Activated effector memory CD4-positive, alpha-beta T cell treated with Interleukin-2 at 50 U/mL for 16 hours (primary cell): ENCODE results near the gene HMGB4.

ENCODE experiments used
- DNase-seq: peaks from one replicate; pipeline ENCODE4 v3.0.0-alpha.2; 2020

Gene HMGB4, protein sequence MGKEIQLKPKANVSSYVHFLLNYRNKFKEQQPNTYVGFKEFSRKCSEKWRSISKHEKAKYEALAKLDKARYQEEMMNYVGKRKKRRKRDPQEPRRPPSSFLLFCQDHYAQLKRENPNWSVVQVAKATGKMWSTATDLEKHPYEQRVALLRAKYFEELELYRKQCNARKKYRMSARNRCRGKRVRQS

DNA sequence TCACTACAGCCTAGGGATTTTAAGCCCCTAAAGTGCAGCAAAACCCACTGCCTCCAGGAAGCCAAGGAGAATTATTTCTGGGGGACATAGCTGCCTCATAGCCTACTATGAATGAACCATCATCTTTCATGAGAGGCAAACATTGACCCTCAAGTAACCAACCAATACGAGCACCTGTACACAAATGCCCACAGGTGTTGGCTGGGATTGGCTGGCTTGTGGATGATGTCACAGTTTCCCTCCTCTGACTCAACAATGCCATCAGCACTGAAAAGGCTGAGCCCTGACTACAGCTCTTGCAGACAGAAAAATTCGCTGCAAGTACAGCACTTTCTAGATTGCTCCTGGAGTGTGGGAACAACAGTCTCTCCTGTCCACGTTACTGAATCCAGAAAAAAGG, at the start of gene HMGB4:
Gene HMGB4 (plus strand): TSS at position 301 of the 400 bp plus-strand sequence. CDS start 113 bp downstream, outside the sequence.
- no peak for DNase-seq

DNA sequence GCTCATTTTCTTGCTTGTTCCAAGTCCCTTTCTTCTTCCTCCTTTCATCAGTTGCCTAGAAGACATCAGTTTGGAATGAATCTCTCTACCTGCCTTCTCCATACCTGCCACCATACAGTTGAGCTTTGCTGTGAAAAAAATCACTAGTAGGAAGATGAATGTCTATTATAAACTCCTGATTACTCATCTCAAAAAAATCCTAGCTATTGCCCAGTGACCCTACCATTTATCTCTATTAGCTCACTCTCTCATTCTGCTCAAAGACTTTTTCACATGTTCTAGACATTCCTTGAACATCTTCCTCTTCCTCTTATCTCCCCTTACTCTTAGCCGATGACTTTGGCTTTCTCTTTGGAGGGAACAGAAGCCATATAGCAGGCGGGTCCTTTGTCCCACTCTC, 49.7 kb upstream of the HMGB4 start:
- DNase-seq: no peak

DNA sequence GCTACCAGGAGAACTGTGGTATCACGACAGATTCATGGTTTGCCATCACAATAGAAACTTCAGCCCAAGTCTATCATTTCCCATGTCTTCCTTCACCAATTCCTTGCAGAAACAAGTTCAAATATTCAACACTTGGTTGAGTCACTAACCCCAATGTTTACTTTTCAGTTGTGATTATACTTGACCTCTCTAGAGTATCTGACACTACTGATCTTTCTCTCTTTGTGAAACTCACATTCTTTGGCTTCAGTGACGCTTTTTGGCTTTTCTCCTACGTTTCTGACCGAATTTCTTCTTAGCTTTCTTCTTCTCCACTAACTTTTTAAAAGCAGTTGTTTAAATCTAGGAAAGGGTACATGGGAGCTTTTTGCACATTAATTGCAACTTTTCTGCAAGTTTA, 48.8 kb upstream of the HMGB4 start:
- no peak for DNase-seq

DNA sequence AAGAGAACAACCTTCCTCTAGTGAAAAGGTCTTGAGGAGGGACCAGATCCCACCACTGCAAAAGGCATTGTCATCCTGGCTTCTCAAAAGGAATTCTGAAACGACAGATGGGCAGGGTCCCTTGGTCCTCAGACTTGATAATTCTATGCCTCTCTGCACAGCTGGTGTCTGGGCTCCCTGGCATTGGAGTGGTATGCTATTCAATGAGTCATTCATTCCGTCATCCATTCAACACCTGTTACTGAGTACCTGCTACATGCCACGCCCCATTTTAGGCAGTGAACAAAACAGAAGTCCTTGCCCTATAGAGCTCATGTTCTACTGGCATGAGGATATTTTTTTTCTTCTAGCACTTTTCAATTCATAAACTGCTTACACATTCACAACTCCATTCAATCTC, 45.8 kb upstream of the HMGB4 start:
- DNase-seq: no peak

DNA sequence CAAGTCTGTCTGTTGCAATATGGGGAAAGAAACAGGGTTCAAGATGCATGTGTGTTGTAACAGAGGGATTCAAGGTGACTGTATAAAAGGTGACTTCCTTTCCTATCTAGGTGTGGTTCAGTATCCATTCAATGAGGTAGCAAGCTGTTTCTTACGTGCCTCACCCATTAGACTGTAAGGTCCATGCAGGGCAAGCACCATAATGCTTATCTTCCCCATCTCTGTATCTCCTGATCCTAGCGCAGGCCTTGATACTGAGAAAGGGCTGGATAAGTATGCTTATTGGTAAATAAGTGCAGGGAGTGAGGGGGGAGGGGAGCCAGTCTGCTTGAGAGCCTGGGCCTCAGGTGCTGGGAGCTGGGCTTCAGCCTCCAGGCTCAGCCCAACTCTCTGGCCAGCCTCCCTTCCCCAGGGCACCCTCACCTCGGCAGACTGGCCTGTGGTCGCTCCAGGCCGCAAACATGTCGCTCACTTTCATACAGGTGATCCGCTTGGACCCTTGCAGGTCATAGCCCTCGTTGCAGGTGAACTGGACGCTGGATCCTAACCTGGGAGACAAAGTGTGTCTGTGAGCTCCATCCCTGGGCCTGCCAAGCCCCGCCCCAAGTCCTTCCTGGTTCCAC, 44.5 kb upstream of the HMGB4 start:
- DNase-seq: no peak

DNA sequence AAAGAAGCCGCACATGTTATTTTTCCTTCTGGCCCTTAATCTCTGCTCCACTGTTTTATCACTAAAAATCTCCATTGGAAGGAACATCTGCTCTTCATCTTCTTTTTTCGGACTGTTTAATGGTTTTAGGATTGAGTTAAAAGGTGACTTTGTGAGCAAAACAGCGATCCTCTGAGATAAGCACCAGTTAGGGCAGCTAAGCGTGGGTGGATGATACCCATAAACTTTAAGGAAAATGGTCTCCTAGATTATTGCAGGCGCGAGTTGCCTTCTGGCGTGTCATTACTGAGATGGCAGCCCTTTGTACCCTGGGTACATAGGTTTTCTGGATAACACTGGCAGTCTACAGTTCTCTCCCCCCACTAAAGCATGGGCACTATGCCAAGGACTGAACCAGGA, 44.0 kb upstream of the HMGB4 start:
- DNase-seq: no peak

DNA sequence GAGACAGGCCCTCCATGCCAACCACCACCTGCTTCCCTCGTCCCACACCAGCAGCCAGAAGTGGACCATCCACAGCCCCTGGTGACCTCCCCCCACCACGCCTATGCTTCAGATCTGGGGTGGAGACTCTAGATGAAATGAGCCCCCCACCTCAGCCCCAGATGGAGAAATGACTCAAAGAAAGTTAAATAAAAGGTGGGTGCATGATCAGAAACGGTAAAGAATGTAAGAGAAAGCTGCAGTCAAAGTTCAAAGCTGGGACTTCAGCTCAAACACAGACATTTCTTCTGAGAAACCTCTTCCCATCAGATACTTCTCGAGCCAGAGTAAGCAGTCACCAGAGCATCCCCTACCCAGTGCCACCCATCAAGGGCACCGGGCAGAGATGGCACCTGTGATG, 43.1 kb upstream of the HMGB4 start:
- no peak for DNase-seq

DNA sequence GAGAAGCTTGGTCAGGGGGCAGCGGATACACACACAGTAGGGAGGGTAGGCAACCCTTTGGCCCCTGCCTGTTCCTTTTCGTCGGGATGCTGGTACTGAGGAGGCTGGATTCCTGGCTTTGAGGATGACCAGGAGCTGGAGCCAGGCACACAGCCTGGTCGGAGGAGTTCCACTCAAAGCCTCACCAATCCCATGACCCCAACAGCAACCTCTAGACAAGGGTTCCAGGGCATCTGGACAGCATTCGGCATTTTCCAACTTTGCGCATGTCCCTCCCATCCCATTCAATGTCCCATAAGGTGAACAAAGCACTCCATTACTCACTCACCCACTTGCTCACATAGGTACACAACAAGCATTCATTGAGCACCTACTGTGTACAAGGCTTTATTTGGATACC, 42.6 kb upstream of the HMGB4 start:
- DNase-seq: no peak

DNA sequence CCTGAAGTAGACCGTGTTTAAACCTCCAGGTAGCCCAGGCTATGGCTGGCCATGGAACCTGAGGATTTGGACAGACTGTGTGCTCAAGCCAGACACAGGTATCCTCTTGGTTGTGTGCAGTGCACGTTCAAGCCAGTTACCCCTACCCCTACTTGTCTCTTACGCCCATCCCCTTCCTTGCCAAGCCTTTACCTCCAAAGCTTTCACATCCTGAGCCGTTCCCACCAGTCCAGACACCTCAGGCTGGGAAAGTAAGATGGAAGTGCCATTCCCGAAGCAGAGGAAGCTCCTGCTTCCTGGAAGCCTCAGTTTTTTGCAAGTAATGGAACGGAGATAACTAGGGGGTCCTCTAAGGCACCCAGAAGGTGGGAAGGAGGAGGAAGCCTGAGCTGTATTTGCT, 41.5 kb upstream of the HMGB4 start:
- DNase-seq: no peak

DNA sequence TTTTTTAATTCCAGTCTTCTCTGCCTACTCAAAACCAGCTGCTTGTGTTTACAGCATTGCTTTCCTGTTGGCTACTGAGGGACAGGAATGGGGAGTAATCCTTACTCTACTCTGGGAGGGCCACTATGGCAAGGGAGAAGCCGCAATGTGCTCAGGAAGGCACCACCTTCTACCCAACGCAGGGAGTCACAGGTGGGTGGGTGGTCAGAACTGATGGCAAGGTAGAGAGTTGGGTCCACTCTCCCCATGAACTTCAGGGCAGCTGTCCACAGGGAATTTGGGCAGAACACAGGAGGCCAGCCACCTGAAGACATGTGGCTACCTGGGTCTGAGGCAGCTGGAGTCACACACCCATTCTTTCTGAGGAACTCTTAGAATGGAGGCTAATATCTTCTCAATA, 40.5 kb upstream of the HMGB4 start:
- no peak for DNase-seq

DNA sequence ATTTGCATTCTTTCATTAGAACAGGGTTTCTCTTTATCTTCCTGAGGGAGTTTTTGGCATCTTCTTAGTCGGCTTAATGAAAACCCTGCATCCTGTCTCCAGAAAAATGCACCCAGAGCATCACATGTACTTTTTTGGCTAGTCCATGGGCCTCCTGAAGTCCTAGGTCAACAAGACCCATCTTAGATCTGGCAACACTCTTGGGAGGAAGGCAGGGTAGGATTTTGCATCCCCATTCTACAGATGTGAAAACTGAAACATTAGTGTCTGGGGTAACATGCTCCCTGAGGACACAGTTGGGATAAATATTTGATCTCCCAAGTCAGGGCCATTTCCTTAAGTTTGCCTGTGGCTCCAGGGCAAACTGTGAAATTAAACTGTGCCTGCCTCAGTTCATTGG, 40.0 kb upstream of the HMGB4 start:
- DNase-seq: no peak

DNA sequence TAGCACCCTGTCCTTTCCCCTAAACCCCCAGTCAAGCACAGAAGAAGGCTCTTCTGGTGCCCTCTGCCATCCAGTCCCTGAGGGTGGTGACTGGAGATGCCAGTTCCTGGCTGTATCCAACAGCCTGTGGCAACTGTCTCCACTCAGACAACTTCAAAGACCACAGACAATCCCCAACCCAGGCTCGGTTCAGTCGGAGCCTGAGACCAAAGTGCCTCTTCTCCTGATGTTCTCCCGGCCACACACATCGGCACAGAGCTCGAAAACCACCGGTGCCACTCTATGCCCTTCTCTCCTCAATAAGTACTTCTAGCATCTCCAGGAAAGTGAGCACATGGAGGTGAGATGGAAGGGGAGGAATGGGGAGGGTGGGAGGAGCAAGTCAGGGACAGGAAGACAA, 39.6 kb upstream of the HMGB4 start:
- no peak for DNase-seq

DNA sequence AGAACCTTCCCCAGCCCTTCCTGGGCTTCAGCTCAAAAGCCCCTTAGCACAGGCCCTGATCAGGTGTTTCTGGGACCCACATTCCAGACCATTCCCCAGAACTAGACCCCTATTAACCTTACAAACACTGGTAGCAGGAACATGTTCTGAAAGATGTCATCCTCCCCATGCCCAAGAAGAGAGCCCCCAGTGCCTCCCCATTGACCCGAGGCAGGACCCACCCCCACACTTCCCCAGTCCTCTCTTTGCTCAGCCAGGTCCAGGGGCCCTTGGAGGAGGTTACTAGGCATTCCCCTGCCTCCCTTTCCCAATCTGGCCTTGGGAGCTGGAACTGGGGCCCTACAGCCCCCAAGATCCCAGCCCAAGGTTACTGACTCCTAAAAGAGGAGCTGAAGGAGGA, 38.9 kb upstream of the HMGB4 start:
- DNase-seq: no peak

DNA sequence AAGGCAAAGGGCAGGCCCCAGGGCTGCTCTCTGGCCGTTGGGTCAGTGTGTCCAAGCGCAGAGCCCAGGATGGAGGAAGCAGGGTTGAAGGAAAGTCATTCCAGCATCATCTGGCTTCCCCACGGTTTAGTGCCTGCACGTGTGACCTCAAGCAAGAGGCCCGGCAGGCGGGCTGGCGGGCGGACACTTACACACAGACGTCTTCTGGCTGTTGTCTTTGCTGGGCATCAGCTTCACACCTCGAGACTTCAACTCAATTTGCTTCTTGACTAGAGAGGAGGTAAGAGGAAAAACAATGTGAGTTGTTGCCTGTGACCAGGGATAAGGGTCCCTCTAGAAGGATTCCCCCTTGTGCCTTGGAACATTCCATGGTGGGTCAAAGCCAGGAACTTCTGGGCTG, 38.4 kb upstream of the HMGB4 start:
- DNase-seq: no peak

DNA sequence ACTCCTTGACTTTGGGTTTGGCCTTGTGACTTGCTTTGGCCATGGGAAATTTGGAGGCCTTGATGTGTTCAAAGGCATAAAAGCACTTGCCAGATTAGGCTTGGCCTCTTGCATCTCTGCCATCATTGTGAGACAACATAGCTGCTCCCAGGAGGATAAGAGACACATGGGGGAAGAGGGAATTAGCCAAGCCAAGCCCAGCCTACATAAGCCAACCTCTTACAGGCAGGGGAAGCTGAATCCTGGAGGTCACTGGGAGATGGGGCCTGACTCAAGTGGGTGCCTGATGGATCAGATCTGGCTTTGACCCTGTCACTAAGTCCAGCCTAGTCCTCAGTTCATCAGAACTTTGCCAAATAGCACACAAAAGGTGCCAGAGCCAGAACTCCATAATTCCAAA, 37.6 kb upstream of the HMGB4 start:
- DNase-seq: no peak

DNA sequence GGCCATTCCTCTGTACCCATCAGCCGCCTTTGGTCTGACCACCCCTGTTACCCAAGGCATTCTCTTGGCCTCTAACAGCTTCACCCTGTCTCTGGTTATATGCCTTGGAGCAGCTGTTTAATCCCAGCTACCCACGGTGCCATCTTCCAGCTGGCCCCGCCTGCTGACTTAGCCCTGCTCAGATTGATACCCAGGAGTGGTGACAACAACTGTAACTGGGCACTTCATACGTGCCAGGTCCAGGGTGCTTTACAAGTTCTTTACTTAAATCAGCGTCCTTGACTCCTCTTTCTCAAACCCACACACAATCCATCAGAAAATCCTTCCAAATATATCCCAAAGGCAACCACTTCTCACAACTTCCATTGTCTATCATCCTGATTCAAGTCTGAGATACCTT, 37.2 kb upstream of the HMGB4 start:
- DNase-seq: no peak

DNA sequence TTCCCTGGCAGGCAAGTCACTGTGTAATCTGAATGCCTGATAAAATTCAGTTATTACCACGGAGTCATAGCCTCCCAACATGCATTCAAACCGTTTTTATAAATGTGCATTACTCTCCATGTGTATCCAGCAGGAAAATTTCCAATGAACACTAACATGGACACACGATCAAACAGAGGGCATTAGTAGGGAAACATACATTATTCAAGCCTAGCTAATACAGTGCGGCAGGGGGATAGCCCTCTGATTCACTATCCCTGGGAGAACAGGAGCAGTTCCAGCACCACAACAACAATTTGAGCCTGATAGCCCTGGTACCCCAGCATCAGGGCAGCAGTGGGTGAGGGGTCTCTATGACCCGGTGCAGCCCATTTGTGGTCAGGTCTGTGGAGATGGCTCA, 35.8 kb upstream of the HMGB4 start:
- no peak for DNase-seq

DNA sequence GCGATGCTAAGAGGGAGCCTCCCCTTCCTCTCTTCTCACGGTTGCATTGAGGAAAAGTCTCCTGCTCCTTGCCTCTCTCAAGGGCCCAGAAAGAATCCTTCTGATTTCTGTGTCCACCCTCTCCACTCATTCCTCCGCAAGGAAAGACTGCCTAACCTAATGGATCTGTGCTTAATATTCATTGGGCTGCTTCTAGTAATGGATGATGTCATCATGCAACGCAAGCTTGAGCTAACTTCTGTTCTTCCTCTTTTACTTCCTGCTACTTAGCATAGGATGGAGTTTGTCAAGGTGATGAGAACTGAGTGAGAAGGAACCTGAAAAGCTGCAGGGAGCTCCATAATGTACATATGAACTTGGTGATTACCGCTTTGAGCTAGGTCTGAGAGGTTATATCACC, 35.2 kb upstream of the HMGB4 start:
- DNase-seq: no peak

DNA sequence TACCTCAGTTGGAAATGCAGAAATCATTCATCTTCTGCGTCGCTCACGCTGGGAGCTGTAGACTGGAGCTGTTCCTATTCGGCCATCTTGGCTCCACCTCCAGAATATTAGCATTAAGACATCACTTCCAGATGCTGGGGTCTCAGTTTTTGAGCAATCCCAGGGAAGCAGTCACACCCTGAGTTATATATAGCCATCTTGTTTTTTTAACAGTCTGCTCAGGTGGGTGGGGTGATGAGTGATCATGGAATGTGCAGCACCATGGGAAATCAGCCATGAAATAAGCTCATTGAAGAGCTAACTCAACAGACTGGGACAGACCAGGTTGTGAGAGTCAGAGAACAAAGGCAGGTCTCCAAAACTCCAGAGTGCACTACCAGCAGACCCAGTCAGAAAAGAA, 27.0 kb upstream of the HMGB4 start:
- DNase-seq: no peak

DNA sequence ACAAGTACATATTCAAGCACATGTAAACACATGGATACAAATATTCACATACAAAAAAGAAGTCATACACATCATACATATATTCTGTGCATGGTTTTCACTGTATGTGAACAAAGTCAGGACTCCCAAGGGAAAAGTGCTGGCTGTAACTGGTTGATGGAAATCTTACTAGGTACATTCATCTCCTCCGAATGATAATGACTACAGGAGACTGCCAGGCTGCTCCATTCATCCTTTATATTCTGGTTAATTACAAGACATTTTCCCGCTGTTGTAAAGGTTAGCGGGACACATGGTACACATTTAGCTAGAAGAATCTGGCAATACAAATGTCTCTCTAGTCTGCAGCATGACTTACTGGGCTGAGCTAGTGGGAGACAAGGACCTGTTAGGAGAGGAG, 26.2 kb upstream of the HMGB4 start:
- no peak for DNase-seq

DNA sequence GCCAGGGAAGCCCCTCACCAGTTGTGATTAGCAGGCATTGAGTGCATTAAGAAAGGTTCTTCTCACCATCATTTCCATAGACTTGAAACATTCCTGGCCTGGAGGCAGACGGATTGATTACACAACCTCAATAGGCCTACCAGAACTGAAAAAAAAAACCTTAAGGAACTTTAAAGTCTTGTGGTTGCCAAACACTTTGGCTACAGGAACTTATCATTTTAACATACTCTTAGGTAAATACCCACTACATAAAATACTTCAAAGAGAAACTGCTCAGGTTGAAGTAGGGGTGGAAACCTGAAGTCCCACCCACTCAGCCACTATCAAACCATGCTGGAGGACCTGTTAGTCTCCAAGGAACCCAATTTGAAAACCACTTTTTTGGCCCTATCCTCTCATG, 22.4 kb upstream of the HMGB4 start:
- DNase-seq: no peak

DNA sequence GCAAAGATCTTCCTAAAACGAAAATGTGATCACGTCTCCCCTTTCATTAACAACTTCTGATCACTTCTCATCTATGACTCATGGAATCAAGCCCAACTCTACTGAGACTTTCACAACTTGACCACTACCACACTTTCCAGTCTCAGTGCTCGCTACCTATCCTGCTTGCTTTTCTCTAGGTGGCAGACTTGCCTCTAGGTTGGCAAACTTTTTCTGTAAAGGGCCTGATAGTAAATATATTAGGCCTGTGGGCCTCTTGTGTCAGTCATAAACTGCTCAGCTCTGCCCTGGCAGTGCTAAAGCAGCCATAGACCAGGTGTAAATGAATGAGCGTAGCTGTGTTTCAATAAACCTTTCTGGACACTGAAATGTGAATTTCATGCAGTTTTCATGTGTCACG, 21.5 kb upstream of the HMGB4 start:
- DNase-seq: no peak

DNA sequence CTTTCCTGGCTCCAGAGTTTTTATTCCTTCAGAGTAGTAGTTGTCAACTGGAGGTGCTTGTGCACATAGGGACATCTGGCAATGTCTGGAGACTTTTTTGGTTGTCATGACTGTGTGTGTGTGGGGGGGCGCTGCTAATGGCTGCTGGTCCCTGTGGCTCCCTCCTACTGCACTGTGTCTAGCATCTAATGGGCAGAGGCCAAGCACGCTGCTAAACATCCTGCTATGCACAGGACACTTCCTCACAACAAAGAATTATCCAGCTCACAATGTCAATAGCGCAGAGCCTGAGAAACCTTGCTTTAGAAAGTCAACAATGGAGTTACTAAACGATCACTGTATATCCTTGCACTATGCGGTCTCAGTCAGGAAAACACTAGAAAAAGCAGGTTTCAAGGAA, 19.7 kb upstream of the HMGB4 start:
- no peak for DNase-seq

DNA sequence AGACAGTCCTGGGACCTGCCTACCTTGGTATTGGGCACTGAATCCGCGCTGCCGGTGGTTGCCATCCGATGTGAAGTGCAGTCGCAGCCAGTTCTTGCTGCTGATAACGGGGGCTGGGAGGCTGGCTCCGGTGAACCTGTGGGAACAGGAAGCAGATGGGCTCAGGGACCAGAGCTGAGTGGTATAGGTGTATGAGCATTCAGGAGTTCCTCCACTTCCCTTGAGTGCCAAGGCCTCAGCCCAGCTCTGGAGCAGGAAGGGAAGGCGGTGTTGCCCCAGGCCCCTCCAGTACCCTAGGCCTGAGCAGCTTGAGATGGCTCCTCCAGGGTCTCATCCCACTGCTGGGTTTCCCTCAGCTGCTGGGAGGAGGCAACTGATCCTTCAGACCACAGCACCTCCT, 17.0 kb upstream of the HMGB4 start:
- DNase-seq: no peak

DNA sequence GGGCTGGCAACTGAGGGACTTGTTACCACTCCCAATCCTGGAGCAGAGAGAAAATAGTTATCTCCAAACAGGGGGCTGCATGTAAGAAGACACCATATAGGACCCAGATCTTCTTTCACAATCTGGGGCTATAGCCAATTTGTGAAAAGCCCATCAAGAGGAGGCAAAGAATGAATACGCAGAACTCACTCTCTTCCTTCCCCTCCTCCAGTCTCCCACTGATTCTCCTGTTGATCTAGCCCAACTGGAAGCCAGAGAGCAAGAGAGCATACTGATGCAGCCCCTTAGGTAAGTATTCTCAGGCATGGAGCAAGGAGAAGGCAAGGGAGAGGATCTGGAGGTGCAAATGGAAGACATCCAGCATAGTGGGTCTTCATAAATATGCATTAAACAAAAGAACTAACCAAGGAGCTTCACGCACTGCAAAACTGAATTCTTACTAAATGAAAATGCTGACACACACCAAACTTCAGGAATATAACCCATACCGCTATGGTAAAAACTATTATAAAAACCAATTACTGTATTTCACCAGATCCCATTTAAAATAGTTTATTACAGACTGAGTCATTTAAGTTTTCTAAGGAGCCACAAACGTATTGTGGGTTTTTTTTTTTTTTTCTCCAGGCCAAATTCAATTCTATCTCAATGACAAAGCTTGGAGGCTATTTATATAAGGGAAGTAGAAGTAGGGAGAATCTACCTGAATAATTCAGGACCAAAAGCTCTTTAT, 15.5 kb upstream of the HMGB4 start:
- no peak for DNase-seq
